Suppressor macrophage (primary cell): ENCODE measurements around the gene IGFBP2.

Experiments used
- DNase-seq, 4 experiments: peaks; one replicate each; pipeline ENCODE4 v3.0.0-alpha.2; 2020 to 2022

IGFBP2 gene

DNA sequence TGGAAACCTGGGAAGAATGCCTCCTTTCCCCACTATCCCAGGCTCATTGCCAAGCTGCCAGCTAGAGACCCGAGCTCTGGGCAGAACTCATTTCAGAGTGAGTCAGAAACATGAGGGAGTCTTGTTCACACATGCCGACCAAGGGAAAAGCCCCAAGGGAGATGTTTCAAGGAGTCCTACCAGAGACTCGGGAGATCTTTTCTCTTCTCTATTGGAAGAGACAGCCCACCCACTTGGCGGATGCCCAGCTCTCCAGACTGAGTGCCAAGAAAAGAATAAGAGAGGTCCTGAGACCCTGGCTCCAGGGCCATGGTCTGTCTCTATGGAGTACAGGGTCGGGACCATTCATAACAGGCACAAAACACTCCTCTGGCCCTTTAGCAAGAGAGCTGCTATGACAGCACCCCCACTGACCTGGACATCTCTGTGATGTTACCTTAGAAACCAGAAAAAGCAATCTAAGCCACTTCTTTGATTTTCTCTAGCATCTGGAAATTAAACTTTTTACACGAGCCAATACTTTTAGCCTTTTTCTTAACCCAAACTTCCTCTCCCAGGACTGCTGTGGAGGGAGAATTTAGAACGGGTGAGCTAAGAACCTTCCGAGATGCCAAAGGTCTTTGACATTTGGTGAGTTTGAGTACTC lies 80.6 kb downstream of the IGFBP2 start:
- no peak for DNase-seq
